ENCODE results near the gene RPP25.

Gene RPP25

DNA sequence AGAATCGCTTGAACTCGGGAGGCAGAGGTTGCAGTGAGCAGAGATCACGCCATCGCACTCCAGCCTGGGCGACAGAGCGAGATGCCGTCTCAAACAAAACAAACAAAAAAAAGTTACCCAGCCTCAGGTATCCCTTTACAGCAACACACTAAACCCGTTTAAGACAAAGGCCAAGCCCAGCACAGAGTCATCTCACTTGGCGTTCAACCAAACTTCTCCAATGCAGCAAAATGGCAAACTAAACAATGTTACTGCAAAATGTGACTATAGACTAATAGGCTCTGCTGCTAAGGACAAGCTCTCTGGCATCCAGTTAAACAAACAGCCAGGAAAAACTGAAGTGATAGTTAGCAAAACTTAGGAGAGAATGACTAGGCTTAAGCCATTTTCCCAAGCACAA lies 43.5 kb downstream of the RPP25 start:
- DNase-seq, result no peak

DNA sequence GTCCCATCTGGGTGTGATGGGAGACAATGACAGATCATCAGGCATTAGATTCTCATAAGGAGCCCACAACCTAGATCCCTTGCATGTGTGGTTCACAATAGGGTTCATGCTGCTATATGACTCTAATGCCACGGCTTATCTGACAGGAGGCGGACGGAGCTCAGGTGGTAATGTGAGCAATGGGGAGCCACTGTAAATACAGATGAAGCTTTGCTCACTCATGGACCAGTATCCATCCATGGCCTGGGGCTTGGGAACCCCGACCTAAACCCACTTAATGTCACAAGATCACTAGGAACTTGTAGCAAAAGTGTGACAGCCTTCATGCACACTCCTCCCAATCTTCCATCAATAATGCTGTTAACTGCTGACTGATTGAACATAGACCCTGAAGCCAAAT lies 47.9 kb downstream of the RPP25 start:
- no peak for DNase-seq

GRCh38 chr15:74907163-74907870 lies 49.3 kb downstream of the RPP25 start:
- DNase-seq, result peak; percentile 7

- DNase-seq, result peak; percentile 56
Observed at GRCh38 chr15:74906450-74907162, 50.0 kb downstream of the RPP25 start, which contains the start of gene FAM219B. Gene FAM219B (minus strand): TSS chr15:74906851. CDS start chr15:74906800, 51 bp downstream.

DNA sequence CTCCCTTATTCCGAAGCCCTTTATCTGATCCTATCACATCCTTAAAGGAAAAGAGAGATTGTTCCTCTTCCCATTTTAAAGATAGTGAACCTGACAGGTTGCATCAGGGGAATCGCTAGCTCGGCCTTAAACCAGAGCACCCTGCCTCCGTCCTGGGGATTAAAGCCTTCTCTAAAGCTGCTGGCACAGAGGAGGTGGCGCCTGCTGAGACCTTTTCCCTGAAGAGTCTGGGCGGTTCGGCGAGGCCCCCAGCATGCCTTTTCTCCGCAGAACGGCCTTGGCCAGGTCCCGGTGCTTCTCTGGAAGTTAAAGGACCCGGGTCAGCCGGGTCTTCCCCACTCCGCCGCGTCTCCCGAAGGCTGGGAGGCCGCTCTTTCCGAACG lies 50.5 kb downstream of the RPP25 start:
- peak; percentile 11 for DNase-seq

All from activated T-cell treated with anti-CD3 and anti-CD28 coated beads for 4 hours (primary cell).